ENCODE data around the gene RGS6.

- no peak for TF ChIP-seq POLR2A (IDR thresholded peaks at IDR 0.05)
- TF ChIP-seq CTCF (IDR thresholded peaks at IDR 0.05): no peak
Observed at GRCh38 chr14:72522847-72523246, 590.6 kb downstream of the RGS6 start.
